Suppressor macrophage treated with lipopolysaccharide for 1 hour (primary cell): Measurements from ENCODE around the gene ST8SIA2.

Experiments
- DNase-seq, 3 donors: peaks; one replicate each; pipeline ENCODE4 v3.0.0-alpha.2; 2020 to 2022

The ST8SIA2 gene

GRCh38 chr15:92393071-92393979 is at the start of gene ST8SIA2:
Gene ST8SIA2 (plus strand): TSS chr15:92393881. CDS start chr15:92394065, 184 bp downstream.
- no peak for DNase-seq

- DNase-seq: no peak
Measured at GRCh38 chr15:92343924-92344643, 49.6 kb upstream of the ST8SIA2 start.

DNA sequence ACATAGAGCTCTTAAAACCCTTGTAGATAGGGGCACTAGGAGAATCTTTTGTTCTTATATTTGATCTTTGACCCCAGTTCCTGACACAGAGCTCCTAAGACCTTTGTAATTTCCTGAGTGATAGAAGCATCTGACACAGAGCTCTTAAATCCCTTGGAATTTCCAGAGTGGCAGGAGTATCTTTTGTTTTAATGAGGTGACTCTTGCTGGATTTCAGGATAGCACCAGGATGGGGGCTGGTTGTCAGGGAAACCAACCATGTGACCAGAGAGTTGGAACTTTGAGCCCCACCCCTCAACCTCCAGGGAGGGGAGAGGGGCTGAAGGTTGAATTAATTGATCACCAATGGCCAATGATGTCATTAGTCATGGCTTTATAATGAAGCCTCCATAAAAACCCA is 47.6 kb upstream of the ST8SIA2 start:
- no peak for DNase-seq

GRCh38 chr15:92355307-92355706 is 38.4 kb upstream of the ST8SIA2 start:
- DNase-seq: no peak

DNA sequence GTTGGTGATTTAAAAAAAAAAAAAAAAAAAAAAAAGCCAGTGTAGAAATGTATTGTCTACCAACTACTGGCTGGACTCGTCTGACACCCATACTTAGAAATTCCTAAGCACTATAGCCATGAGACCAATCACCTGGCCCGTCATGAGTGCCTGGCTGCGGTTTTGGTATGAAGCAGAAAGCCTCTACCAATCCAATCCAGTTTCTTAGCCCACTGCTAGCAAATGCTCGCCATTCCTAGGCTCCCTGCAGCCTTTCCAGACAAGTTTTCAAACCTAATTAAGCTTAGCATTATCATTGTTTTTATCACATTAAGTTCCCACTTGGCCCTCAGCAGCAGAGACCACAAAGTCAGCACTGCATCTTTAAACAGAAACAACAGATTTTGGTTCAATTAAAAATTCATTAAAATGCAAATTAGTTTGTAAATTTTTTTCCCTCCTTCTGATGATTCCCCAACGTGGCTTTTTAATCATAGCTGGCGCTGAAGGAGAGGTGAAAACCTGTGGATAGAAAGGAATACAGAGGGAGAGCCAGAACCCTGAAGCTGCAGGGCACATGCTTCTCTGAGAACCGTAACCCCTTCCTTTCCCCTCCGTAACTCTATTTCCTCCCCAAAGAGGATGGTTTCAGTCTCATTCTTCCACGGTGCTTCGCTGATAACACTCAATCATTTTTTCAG is 32.2 kb upstream of the ST8SIA2 start:
- DNase-seq: no peak

DNA sequence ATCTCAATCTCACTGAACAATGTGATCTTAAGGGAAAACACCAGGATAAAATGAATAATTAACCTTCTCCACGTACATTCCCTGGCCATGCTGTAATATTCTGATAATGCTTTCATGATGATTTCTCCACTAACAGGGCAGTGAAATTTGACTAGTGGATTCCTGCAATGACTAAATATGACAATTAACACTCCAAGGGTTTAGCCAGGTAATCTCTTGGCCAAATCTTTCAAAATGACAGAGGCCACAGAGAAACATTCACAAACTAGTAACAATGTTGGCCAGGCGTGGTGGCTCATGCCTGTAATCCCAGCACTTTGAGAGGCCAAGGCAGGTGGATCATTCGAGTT is 31.7 kb upstream of the ST8SIA2 start:
- no peak for DNase-seq

DNA sequence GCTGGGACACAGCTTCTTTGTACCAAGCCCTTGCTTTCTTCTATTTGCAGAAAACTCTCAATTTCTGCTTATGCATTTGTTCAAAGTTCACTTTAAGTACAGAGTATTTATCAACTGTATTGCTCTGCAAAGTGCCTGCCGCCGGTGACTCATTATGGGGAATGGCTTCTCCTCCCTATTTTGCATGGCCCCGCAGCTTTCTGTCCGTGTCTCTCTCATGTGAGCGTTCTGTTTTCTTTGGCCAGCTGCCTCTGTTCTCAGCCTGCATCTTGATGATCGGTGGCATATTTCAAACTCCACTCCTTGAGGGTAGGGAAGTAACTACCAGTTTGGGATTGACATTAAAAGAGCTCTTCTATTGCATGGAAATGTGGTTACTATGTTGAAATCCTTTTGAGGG is 28.6 kb upstream of the ST8SIA2 start:
- no peak for DNase-seq

DNA sequence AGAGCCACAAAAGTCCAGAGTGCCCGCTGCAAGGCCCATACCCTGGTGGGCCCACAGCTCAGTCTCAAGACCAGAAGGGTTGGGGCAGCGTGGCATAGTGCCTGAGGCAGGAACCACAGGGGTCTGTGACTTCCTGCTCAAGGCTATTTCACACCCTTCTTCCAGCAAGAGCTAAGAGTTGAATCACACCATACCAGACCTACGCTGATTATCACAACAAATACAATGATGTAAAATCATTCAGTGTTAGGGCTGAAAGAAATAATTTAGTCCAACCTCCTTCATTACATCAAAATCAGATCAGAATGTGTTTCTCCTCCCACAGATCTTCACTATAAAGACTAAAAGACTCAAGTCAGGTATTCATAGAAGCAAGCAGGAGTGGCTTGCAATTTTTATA is 27.8 kb upstream of the ST8SIA2 start:
- no peak for DNase-seq

- no peak for DNase-seq
Measured at GRCh38 chr15:92366381-92366780, 27.3 kb upstream of the ST8SIA2 start.

DNA sequence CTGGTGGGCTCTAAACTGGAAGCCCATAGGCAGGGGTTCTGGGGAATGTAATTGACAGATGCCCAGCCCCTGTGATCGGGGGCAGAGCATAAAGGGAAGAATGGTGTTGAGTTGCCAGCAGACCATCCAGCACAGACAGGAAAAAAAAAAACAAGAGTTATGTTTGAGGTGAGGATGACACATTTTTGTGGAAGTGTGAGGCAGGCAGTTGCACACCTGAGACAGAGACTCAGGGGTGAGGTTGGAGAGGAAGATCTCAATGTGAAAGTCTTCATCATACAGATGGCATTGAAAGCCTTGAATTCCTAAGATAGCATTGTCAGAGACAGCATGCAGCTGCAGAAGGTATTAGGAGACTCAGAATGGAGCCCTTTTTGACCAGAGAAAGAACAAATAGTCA is 18.6 kb upstream of the ST8SIA2 start:
- no peak for DNase-seq

DNA sequence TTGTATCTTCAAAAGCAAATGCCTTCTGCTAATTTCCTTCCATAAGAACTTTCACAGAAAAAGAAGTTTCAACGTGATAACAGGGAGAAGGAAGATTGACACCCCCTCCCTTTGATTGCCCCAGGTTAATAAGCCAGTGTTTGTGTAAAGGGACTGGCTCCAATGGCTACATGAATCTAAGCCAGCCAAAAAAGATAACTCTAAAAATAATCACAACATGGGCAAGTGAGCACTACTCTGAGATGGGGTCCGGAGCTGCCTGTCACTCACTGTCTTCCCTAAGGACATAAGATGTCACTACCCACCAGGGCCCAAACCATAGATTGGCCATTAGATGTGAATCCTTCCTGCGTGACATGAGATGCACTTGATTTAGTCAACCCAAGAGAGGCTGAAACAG is 17.6 kb upstream of the ST8SIA2 start:
- no peak for DNase-seq

- no peak for DNase-seq
Measured at GRCh38 chr15:92377083-92377789, 16.4 kb upstream of the ST8SIA2 start.

DNA sequence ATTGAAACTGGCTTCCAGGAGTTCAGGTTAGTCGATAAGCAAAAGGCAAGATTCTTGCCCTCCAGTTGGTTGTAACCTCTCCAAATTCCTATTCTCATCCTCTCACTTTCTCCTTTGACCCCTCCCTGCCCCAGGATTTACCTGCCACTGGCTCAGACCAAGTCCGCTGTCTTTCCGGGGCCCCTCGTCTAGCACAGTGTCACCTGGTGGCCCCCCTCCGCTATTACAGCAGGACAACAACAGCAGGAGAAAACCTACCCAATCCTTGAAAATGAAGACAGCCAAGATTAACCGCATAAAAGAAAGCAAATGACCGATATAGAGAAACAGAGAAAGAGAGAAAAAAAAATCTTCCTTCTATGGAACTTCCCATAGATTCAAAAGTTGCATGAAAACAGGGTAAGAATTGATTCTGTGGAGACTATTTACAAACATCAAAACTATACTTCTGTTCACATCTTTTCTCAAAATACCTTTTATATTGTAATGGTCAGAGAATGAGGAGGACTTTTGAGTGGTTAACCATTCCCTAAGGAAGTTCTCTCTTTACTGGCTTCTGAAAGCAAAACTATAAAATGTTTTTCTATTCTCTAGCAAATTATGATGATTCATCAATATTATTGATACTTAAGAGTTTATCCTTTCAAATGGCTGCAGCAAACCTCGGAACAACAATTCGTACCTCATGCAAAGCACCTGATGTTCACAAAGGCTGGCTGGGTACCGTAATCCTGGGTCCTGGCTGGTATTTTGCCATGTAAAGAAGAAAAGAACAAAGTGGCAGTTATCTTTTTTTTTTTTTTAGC is 10.0 kb upstream of the ST8SIA2 start:
- peak in 2 of 3 donors; percentile 24 to 41 for DNase-seq

- DNase-seq: no peak
Measured at GRCh38 chr15:92384381-92384780, 9.3 kb upstream of the ST8SIA2 start.

DNA sequence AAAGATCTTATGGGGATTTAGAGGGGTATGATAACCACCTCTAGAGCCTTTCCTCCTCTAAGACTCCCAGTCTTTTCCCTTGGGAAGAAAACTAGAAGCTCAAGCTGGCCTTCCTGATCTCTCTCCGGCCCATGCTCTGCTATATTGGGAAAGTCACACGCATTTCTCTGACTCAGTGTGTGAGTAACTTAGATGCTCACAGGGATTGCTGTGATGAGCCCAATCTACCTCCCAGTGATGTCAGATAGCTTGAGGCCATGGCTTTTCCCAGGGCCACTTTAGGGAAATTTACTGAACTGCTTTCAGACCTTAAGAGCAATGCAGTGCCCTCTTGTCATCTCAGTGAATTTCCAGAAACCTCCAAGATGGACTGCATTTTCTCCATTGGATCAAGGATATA is 8.6 kb upstream of the ST8SIA2 start:
- peak; percentile 8 to 31 (median 22) for DNase-seq

GRCh38 chr15:92391640-92392039 is 2.0 kb upstream of the ST8SIA2 start:
- peak in 1 of 3 donors; percentile 4 for DNase-seq

DNA sequence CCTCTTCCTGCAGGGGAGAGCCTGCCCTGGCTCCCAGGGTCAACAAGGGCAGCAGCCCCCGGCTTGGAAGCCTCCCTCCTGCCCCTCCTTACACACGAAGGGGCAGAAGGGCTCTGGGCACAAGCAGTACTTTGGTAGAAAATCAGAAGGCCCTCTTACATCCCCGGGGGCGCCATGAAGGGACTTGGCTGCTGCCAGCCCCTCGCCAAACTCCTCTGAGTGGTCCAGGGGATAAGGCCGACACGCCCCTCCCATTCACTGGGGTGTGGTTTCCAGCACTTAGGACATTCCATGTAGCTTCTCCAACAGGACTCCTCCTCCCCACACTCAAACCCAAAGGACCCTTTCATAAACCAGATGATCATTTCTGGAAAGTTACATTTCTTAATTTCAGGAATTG is 1.2 kb upstream of the ST8SIA2 start:
- DNase-seq: no peak

DNA sequence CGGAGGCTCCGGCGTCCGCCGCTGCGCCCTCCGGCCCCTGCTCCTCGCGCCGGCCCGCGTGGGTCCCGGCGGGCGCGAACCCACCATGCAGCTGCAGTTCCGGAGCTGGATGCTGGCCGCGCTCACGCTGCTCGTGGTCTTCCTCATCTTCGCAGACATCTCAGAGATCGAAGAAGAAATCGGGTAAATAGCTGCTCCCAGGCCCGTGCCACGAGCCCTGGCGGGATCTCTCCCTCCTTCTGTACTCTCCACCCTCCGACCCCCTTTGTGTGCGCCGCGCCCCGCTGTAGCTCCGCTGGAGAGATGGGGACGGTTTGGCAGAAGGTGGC is 263 bp downstream of the ST8SIA2 start:
- no peak for DNase-seq

GRCh38 chr15:92394309-92395097 is 822 bp downstream of the ST8SIA2 start:
- no peak for DNase-seq

- DNase-seq: no peak
Measured at GRCh38 chr15:92395098-92395635, 1.5 kb downstream of the ST8SIA2 start.
